ENCODE data around the gene LPAR6. TPM values are rescaled to one million over a fixed set of nuclear protein-coding genes. Genes with fewer than 3 reads are reported as not detected.

LPAR6 gene
- total RNA-seq, 1 donor from 2014 or later: 27.2 TPM

- Mint-ChIP-seq H3K36me3 (ENCODE audit: insufficient read depth) (peaks cover 5% of the 10 kb centered on the region), H3K4me1 (ENCODE audit: low read depth) (peaks cover 20% of the 10 kb centered on the region), H3K9me3 (ENCODE audit: low read depth) (no peaks in the 10 kb centered on the region), H3K27ac (no peak overlapping the region), H3K4me3 (ENCODE audit: low read depth) (no peak overlapping the region), H3K27me3 (no peaks in the 10 kb centered on the region)
- no peak for TF ChIP-seq CTCF (IDR thresholded peaks at IDR 0.05; ENCODE audit: unreplicated experiment)
- no peak for DNase-seq (ENCODE audit: low spot score, unreplicated experiment)
Measured at GRCh38 chr13:48436661-48437288, 23.9 kb upstream of the LPAR6 start.

GRCh38 chr13:48434200-48434599 lies 21.3 kb upstream of the LPAR6 start:
- TF ChIP-seq CTCF (IDR thresholded peaks at IDR 0.05; ENCODE audit: unreplicated experiment): no peak
- H3K27ac Mint-ChIP-seq: no peak overlapping the region
- H3K4me1 Mint-ChIP-seq (ENCODE audit: low read depth): peaks cover 21% of the 10 kb centered on the region
- DNase-seq (ENCODE audit: low spot score, unreplicated experiment): no peak
- peaks cover 5% of the 10 kb centered on the region for H3K36me3 Mint-ChIP-seq (ENCODE audit: insufficient read depth)
- H3K4me3 Mint-ChIP-seq (ENCODE audit: low read depth): no peak overlapping the region
- H3K9me3 Mint-ChIP-seq (ENCODE audit: low read depth): no peaks in the 10 kb centered on the region
- H3K27me3 Mint-ChIP-seq: no peaks in the 10 kb centered on the region

- Mint-ChIP-seq H3K4me3 (ENCODE audit: low read depth) (no peak overlapping the region), H3K27ac (no peak overlapping the region), H3K4me1 (ENCODE audit: low read depth) (peaks cover 12% of the 10 kb centered on the region), H3K27me3 (no peaks in the 10 kb centered on the region), H3K36me3 (ENCODE audit: insufficient read depth) (peaks cover 5% of the 10 kb centered on the region), H3K9me3 (ENCODE audit: low read depth) (no peaks in the 10 kb centered on the region)
- no peak for DNase-seq (ENCODE audit: low spot score, unreplicated experiment)
- TF ChIP-seq CTCF (IDR thresholded peaks at IDR 0.05; ENCODE audit: unreplicated experiment): no peak
Measured at GRCh38 chr13:48431987-48432615, 19.2 kb upstream of the LPAR6 start.

- Mint-ChIP-seq H3K27me3 (no peaks in the 10 kb centered on the region), H3K4me3 (ENCODE audit: low read depth) (no peak overlapping the region), H3K4me1 (ENCODE audit: low read depth) (peaks cover 8% of the 10 kb centered on the region), H3K36me3 (ENCODE audit: insufficient read depth) (peaks cover 7% of the 10 kb centered on the region), H3K9me3 (ENCODE audit: low read depth) (no peaks in the 10 kb centered on the region), H3K27ac (no peak overlapping the region)
- no peak for DNase-seq (ENCODE audit: low spot score, unreplicated experiment)
- no peak for TF ChIP-seq CTCF (IDR thresholded peaks at IDR 0.05; ENCODE audit: unreplicated experiment)
Measured at GRCh38 chr13:48431431-48431830, 18.5 kb upstream of the LPAR6 start.

- TF ChIP-seq CTCF (IDR thresholded peaks at IDR 0.05; ENCODE audit: unreplicated experiment): no peak
- H3K27ac Mint-ChIP-seq: no peak overlapping the region
- peaks cover 4% of the 10 kb centered on the region for H3K36me3 Mint-ChIP-seq (ENCODE audit: insufficient read depth)
- H3K4me3 Mint-ChIP-seq (ENCODE audit: low read depth): no peak overlapping the region
- no peaks in the 10 kb centered on the region for H3K27me3 Mint-ChIP-seq
- H3K4me1 Mint-ChIP-seq (ENCODE audit: low read depth): peaks cover 8% of the 10 kb centered on the region
- H3K9me3 Mint-ChIP-seq (ENCODE audit: low read depth): no peaks in the 10 kb centered on the region
- DNase-seq (ENCODE audit: low spot score, unreplicated experiment): no peak
Measured at GRCh38 chr13:48429886-48430285, 17.0 kb upstream of the LPAR6 start.

Data from progenitor cell of endocrine pancreas (in vitro differentiated cells).